ENCODE results near the gene FXYD5. TPM values are rescaled to one million over a fixed set of nuclear protein-coding genes. Genes with fewer than 3 reads are reported as not detected.

FXYD5 gene
- total RNA-seq, 1 donor from 2014 or later: 81.0 TPM

DNA sequence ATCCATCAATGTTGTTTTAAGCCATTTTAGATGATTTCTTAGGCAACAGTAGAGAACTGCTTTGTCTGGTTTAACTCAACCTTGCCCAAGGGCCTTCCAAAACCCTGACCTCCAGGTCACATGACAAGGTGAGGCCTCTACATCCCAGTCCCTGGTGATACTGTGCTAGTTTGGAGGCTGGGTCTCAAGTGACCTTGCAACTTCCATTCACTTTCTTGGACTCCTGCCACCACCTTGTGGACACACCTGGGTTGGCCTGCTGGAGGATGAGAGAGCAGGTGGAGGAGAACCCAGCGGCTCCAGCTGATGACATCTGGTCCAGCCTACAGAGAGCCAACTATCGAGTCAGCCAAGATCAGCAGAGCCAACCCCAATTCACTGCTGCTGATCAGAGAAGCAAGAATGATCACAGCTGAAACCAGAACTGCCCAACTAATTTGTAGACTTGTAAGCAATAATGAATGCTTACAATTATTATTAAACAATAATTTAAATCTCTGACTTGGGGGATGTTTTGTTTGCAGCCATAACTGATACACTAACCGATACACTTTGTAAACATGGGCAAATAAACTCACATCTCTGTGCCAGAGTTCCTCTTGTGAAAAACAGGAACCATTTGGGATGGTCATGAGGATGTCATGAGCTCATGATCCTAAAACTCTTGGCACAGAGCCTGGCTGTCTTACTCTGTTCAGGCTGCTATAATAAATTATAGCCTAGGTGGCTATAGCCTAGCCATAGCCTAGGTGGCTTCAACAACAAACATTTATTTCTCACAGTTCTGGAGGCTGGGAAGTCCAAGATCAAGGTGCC is 62.5 kb downstream of the FXYD5 start:
- Mint-ChIP-seq H3K9me3 (ENCODE audit: unreplicated experiment) (peaks cover 3% of the 10 kb centered on the region), H3K36me3 (ENCODE audit: unreplicated experiment) (no peaks in the 10 kb centered on the region), H3K4me3 (ENCODE audit: unreplicated experiment) (no peak overlapping the region), H3K27ac (ENCODE audit: unreplicated experiment) (no peak overlapping the region), H3K4me1 (ENCODE audit: unreplicated experiment) (peaks cover 6% of the 10 kb centered on the region), H3K27me3 (ENCODE audit: unreplicated experiment) (peaks cover 3% of the 10 kb centered on the region)
- TF ChIP-seq, protein P1, sequence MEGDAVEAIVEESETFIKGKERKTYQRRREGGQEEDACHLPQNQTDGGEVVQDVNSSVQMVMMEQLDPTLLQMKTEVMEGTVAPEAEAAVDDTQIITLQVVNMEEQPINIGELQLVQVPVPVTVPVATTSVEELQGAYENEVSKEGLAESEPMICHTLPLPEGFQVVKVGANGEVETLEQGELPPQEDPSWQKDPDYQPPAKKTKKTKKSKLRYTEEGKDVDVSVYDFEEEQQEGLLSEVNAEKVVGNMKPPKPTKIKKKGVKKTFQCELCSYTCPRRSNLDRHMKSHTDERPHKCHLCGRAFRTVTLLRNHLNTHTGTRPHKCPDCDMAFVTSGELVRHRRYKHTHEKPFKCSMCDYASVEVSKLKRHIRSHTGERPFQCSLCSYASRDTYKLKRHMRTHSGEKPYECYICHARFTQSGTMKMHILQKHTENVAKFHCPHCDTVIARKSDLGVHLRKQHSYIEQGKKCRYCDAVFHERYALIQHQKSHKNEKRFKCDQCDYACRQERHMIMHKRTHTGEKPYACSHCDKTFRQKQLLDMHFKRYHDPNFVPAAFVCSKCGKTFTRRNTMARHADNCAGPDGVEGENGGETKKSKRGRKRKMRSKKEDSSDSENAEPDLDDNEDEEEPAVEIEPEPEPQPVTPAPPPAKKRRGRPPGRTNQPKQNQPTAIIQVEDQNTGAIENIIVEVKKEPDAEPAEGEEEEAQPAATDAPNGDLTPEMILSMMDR (IDR thresholded peaks at IDR 0.05): no peak
- no peak for DNase-seq (ENCODE audit: extremely low spot score, unreplicated experiment)

DNA sequence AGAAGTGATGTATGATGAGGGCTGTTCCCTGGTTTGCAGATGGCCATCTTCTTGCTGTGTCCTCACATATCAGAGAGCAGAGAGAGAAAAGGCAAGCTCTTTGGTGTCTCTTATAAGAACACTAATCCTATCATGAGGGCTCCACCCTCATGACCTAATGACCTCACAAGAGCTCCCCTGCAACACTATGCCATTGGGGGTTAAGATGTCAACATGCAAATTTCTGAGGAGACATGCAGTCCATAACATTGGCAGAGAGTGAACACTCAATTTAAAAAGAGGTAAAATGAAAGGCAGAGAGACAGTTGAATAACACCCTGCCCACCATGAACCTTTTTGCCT is 63.1 kb downstream of the FXYD5 start:
- Mint-ChIP-seq H3K4me1 (ENCODE audit: unreplicated experiment) (peaks cover 6% of the 10 kb centered on the region), H3K9me3 (ENCODE audit: unreplicated experiment) (peaks cover 3% of the 10 kb centered on the region), H3K27ac (ENCODE audit: unreplicated experiment) (no peak overlapping the region), H3K36me3 (ENCODE audit: unreplicated experiment) (no peaks in the 10 kb centered on the region), H3K27me3 (ENCODE audit: unreplicated experiment) (peaks cover 3% of the 10 kb centered on the region), H3K4me3 (ENCODE audit: unreplicated experiment) (no peak overlapping the region)
- DNase-seq (ENCODE audit: extremely low spot score, unreplicated experiment): no peak
- TF ChIP-seq, protein P1 (IDR thresholded peaks at IDR 0.05): no peak

GRCh38 chr19:35219008-35219407 is 64.5 kb downstream of the FXYD5 start:
- H3K27ac Mint-ChIP-seq (ENCODE audit: unreplicated experiment): no peak overlapping the region
- H3K9me3 Mint-ChIP-seq (ENCODE audit: unreplicated experiment): peaks cover 3% of the 10 kb centered on the region
- no peak for DNase-seq (ENCODE audit: extremely low spot score, unreplicated experiment)
- TF ChIP-seq, protein P1 (IDR thresholded peaks at IDR 0.05): no peak
- no peaks in the 10 kb centered on the region for H3K36me3 Mint-ChIP-seq (ENCODE audit: unreplicated experiment)
- H3K4me3 Mint-ChIP-seq (ENCODE audit: unreplicated experiment): no peak overlapping the region
- H3K27me3 Mint-ChIP-seq (ENCODE audit: unreplicated experiment): peaks cover 3% of the 10 kb centered on the region
- peaks cover 3% of the 10 kb centered on the region for H3K4me1 Mint-ChIP-seq (ENCODE audit: unreplicated experiment)

Other genes with a start within 250 kb of the FXYD5 start
- gene ZNF30, start 227.8 kb upstream of the FXYD5 start, total RNA-seq: 3.9 and 6.2 TPM in 2 replicates
- 3.0 and 4.1 TPM in 2 replicates for gene ZNF792, start 190.5 kb upstream of the FXYD5 start, total RNA-seq
- gene GRAMD1A, start 154.4 kb upstream of the FXYD5 start, total RNA-seq: 77.8 and 80.8 TPM in 2 replicates
- 7.3 and 8.1 TPM in 2 replicates for gene SCN1B, start 124.3 kb upstream of the FXYD5 start, total RNA-seq
- gene HPN, start 113.0 kb upstream of the FXYD5 start, total RNA-seq: not detected in 2 replicates
- not detected in 2 replicates for gene FXYD3, start 38.9 kb upstream of the FXYD5 start, total RNA-seq
- 0.32 and 0.34 TPM in 2 replicates for gene LGI4, start 19.7 kb upstream of the FXYD5 start, total RNA-seq
- 0.86 TPM in 1 of 2 replicates, not detected in the other for gene FXYD1, start 15.9 kb upstream of the FXYD5 start, total RNA-seq
- 0.50 TPM in 1 of 2 replicates, not detected in the other for gene FXYD7, start 11.5 kb upstream of the FXYD5 start, total RNA-seq
- not detected in 2 replicates for gene FAM187B, start 74.0 kb downstream of the FXYD5 start, total RNA-seq
- 0.29 and 0.83 TPM in 2 replicates for gene LSR, start 94.3 kb downstream of the FXYD5 start, total RNA-seq
- gene USF2, start 114.2 kb downstream of the FXYD5 start, total RNA-seq: 112 and 115 TPM in 2 replicates
- 0.68 TPM in 1 of 2 replicates, not detected in the other for gene HAMP, start 127.8 kb downstream of the FXYD5 start, total RNA-seq
- gene MAG, start 137.4 kb downstream of the FXYD5 start, total RNA-seq: not detected in 2 replicates
- not detected in 2 replicates for gene CD22, start 174.5 kb downstream of the FXYD5 start, total RNA-seq
- not detected in 2 replicates for gene FFAR1, start 193.2 kb downstream of the FXYD5 start, total RNA-seq
- not detected in 2 replicates for gene FFAR3, start 203.7 kb downstream of the FXYD5 start, total RNA-seq
- gene GPR42, start 216.3 kb downstream of the FXYD5 start, total RNA-seq: not detected in 2 replicates

Data from osteocyte (in vitro differentiated cells).